WTC11 (cell line): ENCODE measurements around the gene ARF6. TPM values are rescaled to one million over a fixed set of nuclear protein-coding genes. Genes with fewer than 3 reads are reported as not detected.
"Not testable (repeated sequence)": the region's sequence is repeated elsewhere in the genome, so short reads cannot be mapped to it uniquely, and the experiment has no call there.

Experiments used
- ATAC-seq: fragments of 200-7000 bp; cut with Tn5 transposase; 2 replicates; pipeline ENCODE4 v1.10.0; 2021; ENCODE audit warnings: mild to moderate bottlenecking, moderate library complexity
- CTCF ChIA-PET: fragments of 300-600 bp; sonication (Branson Sonifier 250); formaldehyde crosslinking; loops from one replicate; lab custom pipeline; 2021; ENCODE audit warnings: antibody characterized with exemption; lab: Charles Lee
- POLR2A ChIA-PET: fragments of 350-600 bp; sonication (Branson Sonifier 250); formaldehyde crosslinking; loops from one replicate; lab custom pipeline; 2021; ENCODE audit warnings: antibody characterized with exemption; lab: Charles Lee
- DNase-seq: peaks from one replicate; pipeline ENCODE4 v3.0.0; 2021; ENCODE audit warnings: low spot score
- H3K27ac Mint-ChIP-seq: 2 replicates; pipeline ENCODE4 v1.8.0; 2021; ENCODE audit warnings: mixed read lengths
- H3K27me3 Mint-ChIP-seq: 2 replicates; pipeline ENCODE4 v1.8.0; 2021; ENCODE audit warnings: low read depth, mild to moderate bottlenecking, moderate library complexity, mixed read lengths
- H3K36me3 Mint-ChIP-seq: 2 replicates; pipeline ENCODE4 v1.8.0; 2021; ENCODE audit warnings: mixed read lengths
- H3K4me1 Mint-ChIP-seq: 2 replicates; pipeline ENCODE4 v1.8.0; 2022; ENCODE audit warnings: mixed read lengths
- H3K4me3 Mint-ChIP-seq: 2 replicates; pipeline ENCODE4 v1.8.0; 2021; ENCODE audit warnings: mild to moderate bottlenecking, moderate library complexity, mixed read lengths
- H3K9me3 Mint-ChIP-seq: 2 replicates; pipeline ENCODE4 v1.8.0; 2021; ENCODE audit warnings: mixed read lengths
- ATF1 ChIP-seq: sonication (generic); formaldehyde crosslinking; IDR thresholded peaks from 2 replicates; pipeline ENCODE4 v1.8.1; 2023; ENCODE audit warnings: mild to moderate bottlenecking, moderate library complexity, missing genetic modification reagents
- CBFB ChIP-seq: sonication (generic); formaldehyde crosslinking; IDR thresholded peaks from 2 replicates; pipeline ENCODE4 v1.8.1; 2022; ENCODE audit warnings: mild to moderate bottlenecking, low read depth, missing genetic modification reagents
- CDX4 ChIP-seq: fragments of 250-450 bp; sonication (Bioruptor Pico); IDR thresholded peaks from 2 replicates; pipeline ENCODE4 v1.9.0; 2021; ENCODE audit warnings: moderate library complexity, mild to moderate bottlenecking, inconsistent platforms, borderline replicate concordance
- FOXP4 ChIP-seq: sonication (generic); formaldehyde crosslinking; IDR thresholded peaks from 2 replicates; pipeline ENCODE4 v1.8.0; 2022; ENCODE audit warnings: mild to moderate bottlenecking, missing genetic modification reagents
- IRF2 ChIP-seq: sonication (generic); formaldehyde crosslinking; IDR thresholded peaks from 2 replicates; pipeline ENCODE4 v1.8.0; 2022; ENCODE audit warnings: low read depth, missing genetic modification reagents, borderline replicate concordance
- JAZF1 ChIP-seq: fragments of 250-450 bp; sonication (Bioruptor Pico); IDR thresholded peaks from 2 replicates; pipeline ENCODE4 v1.9.0; 2021; ENCODE audit warnings: moderate library complexity, mild to moderate bottlenecking, inconsistent platforms
- NR1H2 ChIP-seq: sonication (generic); formaldehyde crosslinking; IDR thresholded peaks from 2 replicates; pipeline ENCODE4 v1.9.0; 2021; ENCODE audit warnings: mild to moderate bottlenecking, moderate library complexity, missing genetic modification reagents
- NR2C2 ChIP-seq: sonication (generic); formaldehyde crosslinking; IDR thresholded peaks from 2 replicates; pipeline ENCODE4 v1.8.0; 2022; ENCODE audit warnings: mild to moderate bottlenecking, missing genetic modification reagents
- RELA ChIP-seq: sonication (generic); formaldehyde crosslinking; IDR thresholded peaks from 2 replicates; pipeline ENCODE4 v1.8.1; 2022; ENCODE audit warnings: missing genetic modification reagents, mild to moderate bottlenecking, borderline replicate concordance
- ZNF121 ChIP-seq: sonication (generic); formaldehyde crosslinking; IDR thresholded peaks from 2 replicates; pipeline ENCODE4 v1.8.0; 2023; ENCODE audit warnings: missing genetic modification reagents
- ZNF416 ChIP-seq: fragments of 250-450 bp; sonication (Bioruptor Pico); IDR thresholded peaks from 2 replicates; pipeline ENCODE4 v1.9.0; 2021; ENCODE audit warnings: mild to moderate bottlenecking, inconsistent platforms
- total RNA-seq: library from RNA; stranded (reverse); gene quantifications from 3 replicates; pipeline ENCODE4 v1.2.3, GENCODE V29; 2021
- TF ChIP-seq, protein P1 (sequence below): fragments of 250-450 bp; sonication (Bioruptor Pico); IDR thresholded peaks from 2 replicates; pipeline ENCODE4 v1.9.0; 2021; ENCODE audit warnings: mild to moderate bottlenecking, borderline replicate concordance

ARF6 gene
- total RNA-seq, 1 experiment from 2014 or later: 55.9 TPM

- Mint-ChIP-seq H3K9me3 (peaks cover 40% of the 10 kb centered on the region), H3K27ac (no peak overlapping the region), H3K27me3 (peaks cover 10% of the 10 kb centered on the region; the same call in 1 of the 2 replicates), H3K36me3 (peaks cover 25% of the 10 kb centered on the region), H3K4me3 (no peak overlapping the region), H3K4me1 (peaks cover 4% of the 10 kb centered on the region)
- ChIA-PET CTCF (no interaction called here), POLR2A (no interaction called here)
- DNase-seq (no peak), ATAC-seq (no peak)
- TF ChIP-seq FOXP4 (no peak), ZNF416 (CRISPR knock-in tag) (no peak), JAZF1 (CRISPR knock-in tag) (no peak), NR2C2 (no peak), RELA (CRISPR knock-in tag) (no peak), IRF2 (no peak), NR1H2 (CRISPR knock-in tag) (no peak), CDX4 (CRISPR knock-in tag) (no peak), CBFB (no peak), ATF1 (CRISPR knock-in tag) (no peak), ZNF121 (CRISPR knock-in tag) (no peak)
- TF ChIP-seq, protein P1, sequence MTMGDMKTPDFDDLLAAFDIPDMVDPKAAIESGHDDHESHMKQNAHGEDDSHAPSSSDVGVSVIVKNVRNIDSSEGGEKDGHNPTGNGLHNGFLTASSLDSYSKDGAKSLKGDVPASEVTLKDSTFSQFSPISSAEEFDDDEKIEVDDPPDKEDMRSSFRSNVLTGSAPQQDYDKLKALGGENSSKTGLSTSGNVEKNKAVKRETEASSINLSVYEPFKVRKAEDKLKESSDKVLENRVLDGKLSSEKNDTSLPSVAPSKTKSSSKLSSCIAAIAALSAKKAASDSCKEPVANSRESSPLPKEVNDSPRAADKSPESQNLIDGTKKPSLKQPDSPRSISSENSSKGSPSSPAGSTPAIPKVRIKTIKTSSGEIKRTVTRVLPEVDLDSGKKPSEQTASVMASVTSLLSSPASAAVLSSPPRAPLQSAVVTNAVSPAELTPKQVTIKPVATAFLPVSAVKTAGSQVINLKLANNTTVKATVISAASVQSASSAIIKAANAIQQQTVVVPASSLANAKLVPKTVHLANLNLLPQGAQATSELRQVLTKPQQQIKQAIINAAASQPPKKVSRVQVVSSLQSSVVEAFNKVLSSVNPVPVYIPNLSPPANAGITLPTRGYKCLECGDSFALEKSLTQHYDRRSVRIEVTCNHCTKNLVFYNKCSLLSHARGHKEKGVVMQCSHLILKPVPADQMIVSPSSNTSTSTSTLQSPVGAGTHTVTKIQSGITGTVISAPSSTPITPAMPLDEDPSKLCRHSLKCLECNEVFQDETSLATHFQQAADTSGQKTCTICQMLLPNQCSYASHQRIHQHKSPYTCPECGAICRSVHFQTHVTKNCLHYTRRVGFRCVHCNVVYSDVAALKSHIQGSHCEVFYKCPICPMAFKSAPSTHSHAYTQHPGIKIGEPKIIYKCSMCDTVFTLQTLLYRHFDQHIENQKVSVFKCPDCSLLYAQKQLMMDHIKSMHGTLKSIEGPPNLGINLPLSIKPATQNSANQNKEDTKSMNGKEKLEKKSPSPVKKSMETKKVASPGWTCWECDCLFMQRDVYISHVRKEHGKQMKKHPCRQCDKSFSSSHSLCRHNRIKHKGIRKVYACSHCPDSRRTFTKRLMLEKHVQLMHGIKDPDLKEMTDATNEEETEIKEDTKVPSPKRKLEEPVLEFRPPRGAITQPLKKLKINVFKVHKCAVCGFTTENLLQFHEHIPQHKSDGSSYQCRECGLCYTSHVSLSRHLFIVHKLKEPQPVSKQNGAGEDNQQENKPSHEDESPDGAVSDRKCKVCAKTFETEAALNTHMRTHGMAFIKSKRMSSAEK (CRISPR knock-in tag): no peak
Observed at GRCh38 chr14:49935526-49935925, 42.6 kb downstream of the ARF6 start.

DNA sequence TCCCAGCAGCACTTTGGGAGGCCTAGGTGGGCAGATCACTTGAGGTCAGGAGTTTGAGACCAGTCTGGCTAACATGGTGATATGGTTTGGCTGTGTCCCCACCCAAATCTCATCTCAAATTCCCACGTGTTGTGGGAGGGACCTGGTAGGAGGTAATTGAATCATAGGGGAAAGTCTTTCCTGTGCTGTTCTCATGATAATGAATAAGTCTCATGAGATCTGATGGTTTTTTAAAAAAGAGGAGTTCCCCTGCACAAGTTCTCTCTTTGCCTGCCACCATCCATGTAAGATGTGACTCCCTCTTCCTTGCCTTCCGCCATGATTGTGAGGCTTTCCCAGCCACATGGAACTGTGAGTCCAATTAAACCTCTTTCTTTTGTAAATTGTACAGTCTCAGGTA lies 43.4 kb downstream of the ARF6 start:
- H3K4me1 Mint-ChIP-seq, POLR2A ChIA-PET, CTCF ChIA-PET, DNase-seq, H3K27ac Mint-ChIP-seq, H3K4me3 Mint-ChIP-seq, H3K27me3 Mint-ChIP-seq, ATAC-seq: not testable (repeated sequence)
- peaks cover 40% of the 10 kb centered on the region for H3K9me3 Mint-ChIP-seq
- peaks cover 25% of the 10 kb centered on the region for H3K36me3 Mint-ChIP-seq

- CTCF ChIA-PET, ATAC-seq, DNase-seq, POLR2A ChIA-PET, H3K4me1 Mint-ChIP-seq, H3K27me3 Mint-ChIP-seq, H3K27ac Mint-ChIP-seq, H3K4me3 Mint-ChIP-seq: not testable (repeated sequence)
- Mint-ChIP-seq H3K9me3 (peaks cover 40% of the 10 kb centered on the region), H3K36me3 (peaks cover 25% of the 10 kb centered on the region)
Observed at GRCh38 chr14:49936882-49937281, 44.0 kb downstream of the ARF6 start.

DNA sequence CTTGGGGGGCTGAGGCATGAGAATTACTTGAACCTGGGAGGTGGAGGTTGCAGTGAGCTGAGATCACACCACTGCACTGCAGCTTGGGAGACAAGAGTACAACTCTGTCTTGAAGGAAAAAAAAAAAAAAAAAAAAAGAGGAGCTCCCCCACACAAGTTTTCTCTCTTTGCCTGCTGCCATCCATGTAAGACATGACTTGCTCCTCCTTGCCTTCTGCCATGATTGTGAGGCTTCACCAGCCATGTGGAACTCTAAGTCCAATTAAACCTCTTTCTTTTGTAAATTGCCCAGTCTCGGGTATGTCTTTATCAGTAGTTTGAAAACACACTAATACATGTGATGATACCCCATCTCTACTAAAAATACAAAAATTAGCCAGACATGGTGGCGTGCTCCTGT lies 46.3 kb downstream of the ARF6 start:
- CTCF ChIA-PET: interaction anchor here (0.6 to 0.9 kb wide), 2 partner anchors 9 to 60 kb away, joined by 3 read pairs; no protein-coding TSS in a partner anchor
- H3K4me3 Mint-ChIP-seq, ATAC-seq, DNase-seq, POLR2A ChIA-PET, H3K27me3 Mint-ChIP-seq, H3K27ac Mint-ChIP-seq, H3K4me1 Mint-ChIP-seq: not testable (repeated sequence)
- peaks cover 25% of the 10 kb centered on the region for H3K36me3 Mint-ChIP-seq
- peaks cover 35% of the 10 kb centered on the region for H3K9me3 Mint-ChIP-seq
